Stimulated activated naive CD4-positive, alpha-beta T cell treated with Interleukin-2 at 50 U/mL for 16 hours (primary cell): ENCODE data around the gene ARSD.
"Not testable (repeated sequence)": the region's sequence is repeated elsewhere in the genome, so short reads cannot be mapped to it uniquely, and the experiment has no call there.

Experiments
- DNase-seq: peaks from one replicate; lab custom pipeline; 2025; lab: John Stamatoyannopoulos, UW

The ARSD gene

GRCh38 chrX:2892816-2893215 lies 36.3 kb downstream of the ARSD start:
- DNase-seq: no peak

GRCh38 chrX:2890536-2891460 lies 38.3 kb downstream of the ARSD start:
- not testable (repeated sequence) for DNase-seq

GRCh38 chrX:2889706-2890490 lies 39.2 kb downstream of the ARSD start:
- not testable (repeated sequence) for DNase-seq

DNA sequence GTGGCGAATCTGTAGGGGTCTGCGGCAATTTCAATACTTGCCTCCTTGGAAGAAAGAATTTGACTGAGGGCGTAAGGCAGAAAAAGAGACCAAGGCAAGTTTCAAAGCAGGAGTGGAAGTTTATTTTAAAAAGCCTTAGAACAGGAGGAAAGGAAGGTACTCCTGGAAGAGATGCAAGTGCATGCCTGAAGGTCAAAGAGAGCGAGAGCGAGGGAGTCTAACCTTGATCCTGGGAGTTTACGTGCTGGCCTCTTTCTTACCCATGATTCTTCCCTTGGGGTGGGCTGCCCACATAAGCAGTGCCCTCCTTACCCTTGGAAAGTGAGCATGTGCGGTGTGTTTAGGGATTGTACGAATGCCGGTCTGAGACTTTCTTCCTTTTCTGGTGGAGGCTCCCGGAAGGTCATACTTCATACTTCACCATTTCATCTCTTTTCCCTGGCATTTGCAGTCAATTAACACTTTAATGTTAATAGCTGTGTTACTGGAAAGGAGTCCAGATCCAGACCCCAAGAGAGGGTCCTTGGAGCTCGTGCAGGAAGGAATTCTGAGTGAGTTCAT lies 40.0 kb downstream of the ARSD start:
- DNase-seq: no peak

- DNase-seq: no peak
Measured at GRCh38 chrX:2888309-2888708, 40.8 kb downstream of the ARSD start.

GRCh38 chrX:2883770-2884169 lies 45.4 kb downstream of the ARSD start:
- no peak for DNase-seq

DNA sequence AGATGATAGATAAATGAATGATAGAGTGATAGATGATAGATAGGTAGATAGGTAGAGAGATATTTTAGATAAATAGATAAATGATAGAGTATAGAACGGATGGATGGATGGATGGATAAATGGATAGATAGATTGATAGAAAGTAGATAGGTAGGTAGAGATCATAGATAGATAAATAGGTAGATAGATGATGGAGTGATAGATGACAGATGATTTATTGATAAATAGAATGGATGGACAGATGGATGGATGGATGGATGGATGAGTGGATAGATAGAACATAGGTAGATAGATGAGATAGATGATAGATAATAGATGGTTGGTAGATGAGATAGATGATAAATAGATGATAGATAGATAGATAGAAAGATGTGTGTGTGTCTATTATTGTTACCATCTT lies 49.5 kb downstream of the ARSD start:
- no peak for DNase-seq

- DNase-seq: no peak
Measured at GRCh38 chrX:2878563-2878962, 50.6 kb downstream of the ARSD start.

- DNase-seq: no peak
Measured at GRCh38 chrX:2875798-2876399, 53.2 kb downstream of the ARSD start.

- no peak for DNase-seq
Measured at GRCh38 chrX:2875136-2875481, 54.0 kb downstream of the ARSD start.

- DNase-seq: no peak
Measured at GRCh38 chrX:2874222-2875135, 54.7 kb downstream of the ARSD start.

DNA sequence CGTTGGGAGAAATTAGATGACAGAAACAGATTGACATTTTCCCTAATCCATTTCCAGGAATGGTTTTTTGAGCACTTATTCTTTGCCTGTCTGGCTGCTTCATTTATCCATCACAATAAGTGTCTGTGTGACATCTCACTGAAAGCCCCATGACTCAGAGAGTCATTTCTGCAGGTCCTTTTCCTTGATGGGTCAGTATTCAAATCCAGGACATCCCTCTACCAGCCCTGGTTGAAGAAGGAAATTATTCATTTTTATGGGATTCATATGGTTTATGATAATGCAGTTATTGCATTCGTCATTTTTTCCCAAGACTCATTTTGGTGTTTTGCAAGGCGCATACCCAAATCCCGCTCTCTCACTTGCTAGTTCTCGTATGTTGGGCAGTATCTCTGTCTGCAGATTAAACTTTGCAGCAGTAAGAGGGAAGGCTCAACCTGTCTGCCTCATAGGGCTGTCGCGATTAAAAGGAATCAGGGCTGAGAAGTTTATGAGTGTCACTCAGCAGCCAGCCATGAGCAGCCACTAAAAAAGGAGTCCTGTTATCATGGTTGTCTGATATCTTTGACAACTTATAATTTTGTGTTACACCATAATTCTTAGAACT lies 56.4 kb downstream of the ARSD start:
- DNase-seq: no peak

DNA sequence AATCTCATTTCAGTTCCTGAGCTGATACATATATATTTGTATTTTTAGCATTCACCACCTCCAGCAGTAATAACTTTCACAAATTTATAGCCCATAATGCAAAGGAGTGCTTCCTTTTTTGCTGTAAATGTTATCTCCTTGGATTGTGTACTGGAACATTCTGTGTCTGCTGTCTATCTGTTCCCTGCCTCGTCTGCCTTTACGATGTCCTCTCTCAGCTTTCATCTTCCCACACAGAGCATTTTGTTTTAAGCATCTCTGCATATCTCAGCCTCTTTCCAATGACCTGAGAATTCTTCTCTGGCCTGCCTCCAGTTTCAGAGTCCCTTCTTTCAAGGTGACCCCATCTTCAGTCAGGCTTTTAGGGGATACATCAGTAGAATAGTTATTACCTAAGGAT lies 57.3 kb downstream of the ARSD start:
- DNase-seq: no peak

GRCh38 chrX:2870650-2871049 lies 58.5 kb downstream of the ARSD start:
- no peak for DNase-seq

DNA sequence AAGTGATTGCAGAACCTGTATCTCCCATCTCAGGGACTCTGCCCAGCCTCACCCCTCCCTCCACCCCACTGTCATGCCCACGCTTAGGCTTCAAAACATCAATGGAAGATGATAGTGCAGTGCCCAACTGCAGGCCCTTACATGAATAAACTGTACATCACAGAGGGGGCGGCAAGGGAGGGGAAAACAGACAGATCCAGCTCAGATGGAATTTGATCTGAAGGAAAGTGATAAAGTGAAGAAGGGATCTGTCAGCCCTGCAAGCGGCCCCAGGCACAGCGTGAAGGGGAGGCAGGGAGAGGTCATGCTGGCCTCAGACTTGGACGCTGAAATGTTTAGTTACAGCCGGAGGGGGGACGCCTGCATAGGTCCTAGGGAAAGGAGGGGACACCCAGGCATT lies 61.9 kb downstream of the ARSD start:
- DNase-seq: no peak

- no peak for DNase-seq
Measured at GRCh38 chrX:2863646-2864045, 65.5 kb downstream of the ARSD start.

DNA sequence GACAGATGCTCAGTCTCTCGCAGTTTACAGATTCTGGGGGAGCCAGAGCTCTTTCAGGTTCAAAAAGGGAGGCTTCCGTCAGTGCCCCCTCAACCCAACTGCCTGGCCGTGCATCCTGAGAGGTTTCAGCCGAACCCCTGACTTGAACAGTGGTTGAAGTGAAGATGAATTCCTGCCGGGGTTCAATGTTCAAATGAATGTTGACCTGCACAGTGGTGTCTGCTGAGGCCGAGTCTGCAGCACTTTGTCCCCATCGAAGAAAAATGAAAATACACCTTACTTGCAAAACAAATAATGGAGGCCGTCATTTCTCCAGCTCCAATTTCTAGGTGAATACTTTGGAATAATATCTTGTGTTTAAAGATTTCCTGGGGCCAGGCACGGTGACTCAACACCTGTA lies 66.7 kb downstream of the ARSD start:
- no peak for DNase-seq

GRCh38 chrX:2859197-2859797 lies 69.8 kb downstream of the ARSD start:
- no peak for DNase-seq

GRCh38 chrX:2857566-2857965 lies 71.6 kb downstream of the ARSD start:
- DNase-seq: no peak

- no peak for DNase-seq
Measured at GRCh38 chrX:2855761-2856160, 73.4 kb downstream of the ARSD start.

DNA sequence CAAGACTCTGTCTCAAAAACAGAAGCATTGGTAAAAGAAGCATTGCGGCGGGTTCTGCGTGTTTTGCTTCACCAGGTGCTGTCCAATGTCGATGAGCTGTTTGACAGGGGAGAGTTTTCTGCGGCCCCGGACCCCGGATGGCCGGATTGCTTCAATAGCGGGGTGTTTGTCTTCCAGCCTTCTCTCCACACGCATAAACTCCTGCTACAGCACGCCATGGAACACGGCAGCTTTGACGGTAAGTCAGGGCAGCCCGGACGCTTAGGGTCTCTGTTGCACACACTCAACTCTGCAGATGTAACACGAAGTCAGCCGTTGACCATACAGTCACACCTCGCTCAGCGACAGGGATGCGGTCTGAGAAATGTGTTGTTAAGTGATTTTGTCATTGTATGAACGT lies 74.2 kb downstream of the ARSD start:
- no peak for DNase-seq
